Measurements from ENCODE around the gene ANKRD44. TPM values are rescaled to one million over a fixed set of nuclear protein-coding genes. Genes with fewer than 3 reads are reported as not detected.
"Not testable (repeated sequence)": the region's sequence is repeated elsewhere in the genome, so short reads cannot be mapped to it uniquely, and the experiment has no call there.

Gene ANKRD44
- total RNA-seq, 1 experiment from 2014 or later = 0.85 TPM

DNA sequence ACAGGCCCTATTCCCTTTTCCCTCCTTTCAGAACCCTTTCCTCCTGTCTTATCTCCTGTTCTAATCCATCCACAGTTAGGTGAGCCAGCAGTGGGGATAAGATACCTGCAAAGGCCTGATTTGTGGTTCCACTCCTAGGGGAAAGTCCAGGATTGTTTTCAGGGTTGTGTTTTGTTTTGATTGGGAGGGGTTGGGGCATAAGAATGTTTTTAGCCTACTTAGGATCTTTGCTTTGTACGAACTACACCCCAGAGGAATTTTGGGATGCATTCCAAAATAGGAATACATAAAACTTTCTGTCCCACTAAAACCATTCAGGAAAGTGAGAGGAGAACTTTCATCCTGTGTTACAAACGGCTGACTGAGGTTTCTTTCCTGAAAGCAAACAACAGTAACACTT is 233.2 kb downstream of the ANKRD44 start:
- Histone ChIP-seq H3K4me3 (no peak overlapping the region), H3K4me1 (no peaks in the 10 kb centered on the region), H3K36me3 (no peaks in the 10 kb centered on the region), H3K27ac (no peak overlapping the region), H3K9me3 (replicated peaks) (no peaks in the 10 kb centered on the region), H3K27me3 (no peaks in the 10 kb centered on the region)
- no peak for DNase-seq

- no peak overlapping the region for H3K4me3 ChIP-seq
- H3K36me3 ChIP-seq = no peaks in the 10 kb centered on the region
- no peaks in the 10 kb centered on the region for H3K9me3 ChIP-seq (replicated peaks)
- DNase-seq = no peak
- H3K27me3 ChIP-seq = no peaks in the 10 kb centered on the region
- no peaks in the 10 kb centered on the region for H3K4me1 ChIP-seq
- no peak overlapping the region for H3K27ac ChIP-seq
Measured at GRCh38 chr2:197076652-197077051, 233.9 kb downstream of the ANKRD44 start.

DNA sequence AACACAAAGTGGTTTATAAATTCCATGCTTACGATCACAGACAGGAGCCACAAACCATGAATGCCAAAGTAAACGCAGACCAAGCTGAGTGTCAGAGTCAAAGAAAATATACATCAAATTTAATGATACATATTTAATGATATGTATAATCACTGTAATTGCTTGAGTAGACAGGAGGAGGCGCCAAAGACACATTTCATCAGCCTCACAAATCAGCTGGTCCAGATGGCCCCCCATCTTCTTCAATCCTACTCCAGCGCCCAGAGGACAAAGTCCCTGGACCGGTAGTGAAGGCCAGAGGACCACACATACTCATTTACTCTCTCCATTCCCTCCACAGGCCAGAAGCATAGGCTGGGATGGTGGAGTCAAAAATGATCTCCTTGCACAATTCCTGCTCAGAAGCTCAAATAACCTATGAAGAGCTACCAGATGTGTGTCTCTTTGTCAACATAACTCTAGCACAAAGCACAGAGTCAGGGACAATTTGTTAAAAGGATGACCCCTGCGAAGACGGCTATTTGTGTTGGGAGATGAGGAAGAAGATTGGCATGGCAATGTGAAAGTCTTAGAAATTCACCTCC is 234.7 kb downstream of the ANKRD44 start:
- Histone ChIP-seq H3K4me3 (no peak overlapping the region), H3K9me3 (replicated peaks) (no peaks in the 10 kb centered on the region), H3K36me3 (no peaks in the 10 kb centered on the region), H3K27me3 (no peaks in the 10 kb centered on the region), H3K4me1 (no peaks in the 10 kb centered on the region), H3K27ac (no peak overlapping the region)
- peak; percentile 12 to 49 for DNase-seq

GRCh38 chr2:197075281-197075680 is 235.3 kb downstream of the ANKRD44 start:
- no peaks in the 10 kb centered on the region for H3K36me3 ChIP-seq
- H3K4me1 ChIP-seq = no peaks in the 10 kb centered on the region
- no peaks in the 10 kb centered on the region for H3K9me3 ChIP-seq (replicated peaks)
- no peaks in the 10 kb centered on the region for H3K27me3 ChIP-seq
- H3K27ac ChIP-seq = no peak overlapping the region
- no peak overlapping the region for H3K4me3 ChIP-seq
- DNase-seq = no peak

- Histone ChIP-seq H3K4me1 (no peaks in the 10 kb centered on the region), H3K9me3 (replicated peaks) (no peaks in the 10 kb centered on the region), H3K4me3 (no peak overlapping the region), H3K36me3 (no peaks in the 10 kb centered on the region), H3K27ac (no peak overlapping the region), H3K27me3 (no peaks in the 10 kb centered on the region)
- DNase-seq = peak in 1 of 2 experiments; percentile 18
Measured at GRCh38 chr2:197073701-197074433, 236.7 kb downstream of the ANKRD44 start.

GRCh38 chr2:197073270-197073669 is 237.3 kb downstream of the ANKRD44 start:
- Histone ChIP-seq H3K4me3 (no peak overlapping the region), H3K27ac (no peak overlapping the region), H3K4me1 (no peaks in the 10 kb centered on the region), H3K36me3 (no peaks in the 10 kb centered on the region), H3K27me3 (no peaks in the 10 kb centered on the region), H3K9me3 (replicated peaks) (no peaks in the 10 kb centered on the region)
- no peak for DNase-seq

DNA sequence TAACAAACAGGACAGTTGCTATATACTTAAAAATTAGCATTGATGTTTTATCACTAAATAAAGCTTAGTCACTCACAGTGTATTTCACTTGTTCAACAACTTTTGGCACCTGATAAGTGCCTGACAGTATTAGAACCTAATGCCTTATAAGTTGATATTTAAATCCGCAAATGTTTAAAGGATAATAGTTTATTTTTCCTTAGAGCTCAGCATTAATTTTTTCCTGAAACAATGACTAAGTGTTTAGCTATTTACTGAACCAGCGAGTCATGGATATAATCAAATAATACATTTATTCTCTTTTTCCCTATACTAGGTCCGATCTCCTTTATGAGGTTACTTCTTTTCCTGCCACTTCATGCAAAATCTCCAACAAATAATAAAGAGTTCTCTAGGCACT is 238.0 kb downstream of the ANKRD44 start:
- H3K4me1 ChIP-seq = no peaks in the 10 kb centered on the region
- no peaks in the 10 kb centered on the region for H3K9me3 ChIP-seq (replicated peaks)
- H3K27me3 ChIP-seq = no peaks in the 10 kb centered on the region
- H3K27ac ChIP-seq = no peak overlapping the region
- no peaks in the 10 kb centered on the region for H3K36me3 ChIP-seq
- no peak overlapping the region for H3K4me3 ChIP-seq
- DNase-seq = no peak

DNA sequence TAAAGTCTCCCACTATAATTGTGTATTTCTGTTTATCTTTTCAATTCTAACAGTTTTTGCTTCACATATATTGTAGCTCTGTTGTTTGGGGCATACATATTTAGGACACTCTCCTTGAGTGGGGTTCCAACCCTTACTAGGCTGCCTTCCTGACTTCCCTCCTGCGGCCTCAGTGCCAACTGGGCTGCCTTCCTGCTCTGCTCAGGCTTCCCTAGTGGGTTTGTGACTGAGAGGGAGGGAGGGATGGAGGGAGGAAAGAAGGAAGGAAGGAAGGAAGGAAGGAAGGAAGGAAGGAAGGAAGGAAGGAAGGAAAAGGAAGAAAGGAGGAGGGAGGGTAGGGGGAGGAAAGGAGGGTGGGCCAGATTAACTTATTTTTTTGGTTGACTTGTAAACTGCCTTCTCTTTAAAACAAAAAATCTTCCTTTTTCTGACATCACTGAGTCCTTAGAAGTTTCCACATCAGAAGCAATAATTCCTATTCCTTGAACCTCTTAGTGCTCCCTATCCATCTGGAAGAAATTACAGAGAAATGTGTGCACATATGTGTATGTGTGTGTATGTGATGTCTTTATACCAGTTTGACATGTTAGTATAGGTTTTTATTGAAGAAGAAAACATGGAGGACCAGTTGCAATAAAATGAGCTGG is 238.7 kb downstream of the ANKRD44 start:
- H3K27me3 ChIP-seq = no peaks in the 10 kb centered on the region
- DNase-seq = no peak
- H3K27ac ChIP-seq = no peak overlapping the region
- no peaks in the 10 kb centered on the region for H3K9me3 ChIP-seq (replicated peaks)
- no peaks in the 10 kb centered on the region for H3K36me3 ChIP-seq
- no peak overlapping the region for H3K4me3 ChIP-seq
- no peaks in the 10 kb centered on the region for H3K4me1 ChIP-seq

GRCh38 chr2:197071213-197071612 is 239.4 kb downstream of the ANKRD44 start:
- no peaks in the 10 kb centered on the region for H3K4me1 ChIP-seq
- H3K27ac ChIP-seq = no peak overlapping the region
- H3K36me3 ChIP-seq = no peaks in the 10 kb centered on the region
- DNase-seq = no peak
- H3K4me3 ChIP-seq = no peak overlapping the region
- H3K9me3 ChIP-seq (replicated peaks) = no peaks in the 10 kb centered on the region
- H3K27me3 ChIP-seq = no peaks in the 10 kb centered on the region

DNA sequence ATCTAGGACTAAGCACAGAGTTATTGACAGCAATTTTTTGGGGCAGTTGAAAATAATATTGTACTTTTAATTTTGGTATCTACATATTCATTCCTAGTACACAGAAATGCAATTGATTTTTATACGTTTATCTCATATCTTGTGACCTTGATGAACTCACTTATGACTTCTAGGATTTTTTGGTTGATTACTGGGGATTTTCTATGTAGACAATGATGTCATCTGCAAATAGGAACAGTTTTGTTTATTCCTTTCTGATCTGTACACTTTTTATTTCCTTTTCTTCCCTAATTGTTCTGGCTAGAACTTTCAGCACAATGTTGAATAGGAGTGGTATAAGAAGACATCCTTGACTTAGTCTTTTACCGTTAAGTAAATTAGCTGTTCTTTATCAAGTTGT is 240.6 kb downstream of the ANKRD44 start:
- Histone ChIP-seq H3K36me3 (no peaks in the 10 kb centered on the region), H3K4me3 (no peak overlapping the region), H3K4me1 (no peaks in the 10 kb centered on the region), H3K27ac (no peak overlapping the region), H3K9me3 (replicated peaks) (no peaks in the 10 kb centered on the region), H3K27me3 (no peaks in the 10 kb centered on the region)
- DNase-seq = no peak

GRCh38 chr2:197062574-197062973 is 248.0 kb downstream of the ANKRD44 start:
- not testable (repeated sequence) for H3K4me3 ChIP-seq; H3K4me1 ChIP-seq; H3K9me3 ChIP-seq (replicated peaks); H3K27ac ChIP-seq; H3K36me3 ChIP-seq; H3K27me3 ChIP-seq; DNase-seq

GRCh38 chr2:197059477-197059876 is 251.1 kb downstream of the ANKRD44 start:
- Histone ChIP-seq H3K9me3 (replicated peaks) (no peaks in the 10 kb centered on the region), H3K4me1 (no peaks in the 10 kb centered on the region), H3K36me3 (no peaks in the 10 kb centered on the region), H3K27me3 (no peaks in the 10 kb centered on the region), H3K4me3 (no peak overlapping the region), H3K27ac (no peak overlapping the region)
- no peak for DNase-seq

- Histone ChIP-seq H3K27me3 (no peaks in the 10 kb centered on the region), H3K36me3 (no peaks in the 10 kb centered on the region), H3K9me3 (replicated peaks) (no peaks in the 10 kb centered on the region), H3K4me3 (no peak overlapping the region), H3K27ac (no peak overlapping the region), H3K4me1 (no peaks in the 10 kb centered on the region)
- no peak for DNase-seq
Measured at GRCh38 chr2:197058777-197059300, 251.7 kb downstream of the ANKRD44 start.

DNA sequence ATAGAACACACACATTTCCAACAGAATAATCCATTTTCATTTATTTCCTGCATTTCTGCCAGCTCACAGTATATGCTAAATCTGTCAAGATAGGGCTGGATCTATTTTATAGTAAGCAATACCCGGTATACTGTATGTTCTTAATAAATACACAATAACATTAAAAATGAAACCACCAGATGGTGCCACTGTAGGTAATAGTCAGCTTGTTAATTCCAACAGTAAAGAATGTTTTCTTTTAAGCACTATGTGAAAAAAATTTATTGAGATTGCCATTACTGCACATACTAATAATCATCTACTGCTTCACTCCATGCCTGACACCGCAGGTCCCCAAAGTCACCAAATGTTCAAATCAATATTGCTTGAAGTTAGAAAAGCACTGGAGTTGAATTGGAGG is 252.6 kb downstream of the ANKRD44 start:
- DNase-seq = no peak
- Histone ChIP-seq H3K27me3 (no peaks in the 10 kb centered on the region), H3K36me3 (no peaks in the 10 kb centered on the region), H3K4me1 (no peaks in the 10 kb centered on the region), H3K27ac (no peak overlapping the region), H3K4me3 (no peak overlapping the region), H3K9me3 (replicated peaks) (no peaks in the 10 kb centered on the region)

DNA sequence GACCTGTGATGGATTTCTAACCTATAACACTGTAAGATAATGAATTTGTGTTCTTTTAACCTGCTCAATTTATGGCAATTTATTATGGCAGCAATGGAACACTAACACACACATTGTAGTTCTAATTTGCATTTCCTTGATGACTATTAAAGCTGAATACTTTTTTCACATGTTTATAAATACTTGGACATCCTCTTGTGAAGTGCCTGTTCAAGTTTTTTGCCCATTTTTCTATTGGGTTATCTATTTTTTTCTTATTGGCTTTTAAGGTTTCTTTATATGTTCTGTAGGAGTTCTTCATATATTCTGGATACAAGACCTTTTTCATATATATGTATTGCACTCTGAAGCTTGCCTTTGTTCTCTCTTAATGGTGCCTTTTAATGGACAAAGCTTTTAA is 255.5 kb downstream of the ANKRD44 start:
- Histone ChIP-seq H3K4me1 (no peaks in the 10 kb centered on the region), H3K36me3 (no peaks in the 10 kb centered on the region), H3K4me3 (no peak overlapping the region), H3K9me3 (replicated peaks) (no peaks in the 10 kb centered on the region), H3K27me3 (no peaks in the 10 kb centered on the region), H3K27ac (no peak overlapping the region)
- DNase-seq = no peak

All from SJCRH30 (cell line).